Lung (tissue), 12 donors: ENCODE measurements around the gene KRTAP10-1. TPM values are rescaled to one million over a fixed set of nuclear protein-coding genes. Genes with fewer than 3 reads are reported as not detected.
A peak's percentile ranks its signal among the peaks of the same experiment; 100 is the strongest.

Experiments
- ATAC-seq: fragments of 200-7000 bp; cut with Tn5 transposase; one replicate; pipeline ENCODE4 v1.9.1; 2020; ENCODE audit warnings: moderate number of reproducible peaks; ENCODE audit not compliant: insufficient read depth, low FRiP score
- DNase-seq, 3 donors: peaks; one replicate each; pipeline ENCODE4 v3.0.0-alpha.2; 2013 to 2017
- H3K27ac ChIP-seq, 2 donors: one replicate each; pipeline ENCODE4 v1.5.1; 2013; ENCODE audit warnings: mild to moderate bottlenecking in 2 of 2, moderate library complexity in 2 of 2, control low read depth in 1 of 2, inconsistent platforms in 1 of 2, low read depth in 1 of 2, low read length in 1 of 2
- H3K27me3 ChIP-seq, 3 donors: one replicate each; pipeline ENCODE4 v1.5.1; 2013; ENCODE audit warnings: low read length in 2 of 3; ENCODE audit not compliant: control insufficient read depth in 3 of 3, insufficient read depth in 3 of 3
- H3K36me3 ChIP-seq, 4 donors: one replicate each; pipeline ENCODE4 v1.5.1; 2013; ENCODE audit warnings: low read length in 4 of 4, mild to moderate bottlenecking in 1 of 4, moderate library complexity in 1 of 4; ENCODE audit not compliant: control insufficient read depth in 4 of 4, insufficient read depth in 4 of 4
- H3K4me1 ChIP-seq, 5 donors: one replicate each; pipeline ENCODE4 v1.5.1; 2013; ENCODE audit warnings: low read length in 5 of 5, mild to moderate bottlenecking in 2 of 5, moderate library complexity in 1 of 5; ENCODE audit not compliant: control insufficient read depth in 5 of 5, insufficient read depth in 5 of 5
- H3K4me3 ChIP-seq: one replicate; pipeline ENCODE4 v1.5.1; 2013; ENCODE audit warnings: mild to moderate bottlenecking, control low read depth, moderate library complexity
- H3K9ac ChIP-seq, 2 donors: one replicate each; pipeline ENCODE4 v1.5.1; 2013; ENCODE audit warnings: low read length in 2 of 2, control low read depth in 1 of 2; ENCODE audit not compliant: insufficient read depth in 1 of 2
- H3K9me3 ChIP-seq, 4 donors: one replicate each; pipeline ENCODE4 v1.5.1; 2013; ENCODE audit warnings: low read length in 3 of 4, mild to moderate bottlenecking in 1 of 4, moderate library complexity in 1 of 4; ENCODE audit not compliant: control insufficient read depth in 4 of 4, insufficient read depth in 3 of 4
- CTCF ChIP-seq: IDR thresholded peaks from 2 replicates; pipeline ENCODE4 v1.5.1; 2012; ENCODE audit warnings: mild to moderate bottlenecking; ENCODE audit errors: control extremely low read depth, extremely low read depth
- WGBS, 2 donors: extraction: QIAGEN DNeasy Blood & Tissue Kit; methylation state at CpG; one replicate each; pipeline ENCODE4 v1.1.7; 2013; 5-methylcytosine and 5-hydroxymethylcytosine counted together
- polyA plus RNA-seq, 2 donors: library from polyadenylated mRNA; stranded (reverse); fragments of 200-250 nt; gene quantifications; one replicate each; pipeline ENCODE4 v1.2.1, GENCODE V29; 2013
- total RNA-seq, 2 donors: library from RNA; depleted of rRNA in 1 of 2; stranded (reverse); fragments of >200 nt in 1 of 2; gene quantifications; one replicate each; pipeline ENCODE4 v1.2.1, GENCODE V29; 2014 to 2021
- donor health status: control.
- donor health status: control.
- donor health status: Bipolar disorder and iron deficiency.
- donor health status: healthy.
- donor health status: DM: yes; HTN: yes; CAD: no.

The KRTAP10-1 gene
- total and polyA plus RNA-seq, 4 donors: not detected

GRCh38 chr21:44529503-44530125, 10.4 kb downstream of the KRTAP10-1 start:
- DNase-seq (peak in 1 of 3 donors; percentile 4), ATAC-seq (no peak)
- Histone ChIP-seq H3K4me1 (no peaks in the 10 kb centered on the region), H3K27ac (no peak overlapping the region), H3K9ac (no peak overlapping the region), H3K9me3 (peaks cover 0 to 4% (median 0%) of the 10 kb centered on the region in 4 donors), H3K4me3 (no peak overlapping the region), H3K36me3 (no peaks in the 10 kb centered on the region), H3K27me3 (no peaks in the 10 kb centered on the region)
- WGBS, 2 donors: 79 to 89% methylated on average over 23 of the region's 23 CpGs
- no peak for TF ChIP-seq CTCF

- Histone ChIP-seq H3K4me1 (no peaks in the 10 kb centered on the region), H3K4me3 (no peak overlapping the region), H3K36me3 (no peaks in the 10 kb centered on the region), H3K27me3 (no peaks in the 10 kb centered on the region), H3K9ac (no peak overlapping the region), H3K9me3 (peaks cover 0 to 3% (median 0%) of the 10 kb centered on the region in 4 donors), H3K27ac (no peak overlapping the region)
- WGBS, 2 donors: 90 to 94% methylated on average over 17 of the region's 17 CpGs
- DNase-seq: no peak
- no peak for ATAC-seq
- no peak for TF ChIP-seq CTCF
These were observed 11.0 kb downstream of the KRTAP10-1 start for GRCh38 chr21:44529011-44529421.

GRCh38 chr21:44528634-44528995, 11.4 kb downstream of the KRTAP10-1 start:
- Histone ChIP-seq H3K4me3 (no peak overlapping the region), H3K9ac (no peak overlapping the region), H3K27ac (no peak overlapping the region), H3K4me1 (no peaks in the 10 kb centered on the region), H3K9me3 (peaks cover 0 to 3% (median 0%) of the 10 kb centered on the region in 4 donors), H3K27me3 (no peaks in the 10 kb centered on the region), H3K36me3 (no peaks in the 10 kb centered on the region)
- TF ChIP-seq CTCF: no peak
- DNase-seq (no peak), ATAC-seq (no peak)
- WGBS, 2 donors: 86 to 89% methylated on average over 10 of the region's 10 CpGs
